Activated naive CD4-positive, alpha-beta T cell treated with anti-CD3 and anti-CD28 coated beads, Interleukin-2, amount 10 ng/mL, durations not matched to agents 7 days and 5 days (primary cell): ENCODE data around the gene BIRC3.

ENCODE experiments used
- CTCF ChIA-PET: fragments of 350-600 bp; sonication (Branson Sonifier 250); formaldehyde crosslinking; loops from one replicate; lab custom pipeline; 2021; ENCODE audit warnings: antibody characterized with exemption; lab: Charles Lee
- DNase-seq: peaks from one replicate; pipeline ENCODE4 v3.0.0-alpha.2; 2020
- H3K27ac Mint-ChIP-seq: one replicate; pipeline ENCODE4 v1.8.0; 2021; ENCODE audit warnings: mild to moderate bottlenecking, moderate library complexity, mixed read lengths
- H3K27me3 Mint-ChIP-seq: one replicate; pipeline ENCODE4 v1.8.0; 2021; ENCODE audit warnings: mild to moderate bottlenecking, mixed read lengths
- H3K36me3 Mint-ChIP-seq: one replicate; pipeline ENCODE4 v1.8.0; 2021; ENCODE audit warnings: mixed read lengths
- H3K4me1 Mint-ChIP-seq: one replicate; pipeline ENCODE4 v1.8.0; 2021; ENCODE audit warnings: mixed read lengths
- H3K4me3 Mint-ChIP-seq: one replicate; pipeline ENCODE4 v1.8.0; 2021; ENCODE audit warnings: mild to moderate bottlenecking, moderate library complexity, mixed read lengths
- H3K9me3 Mint-ChIP-seq: one replicate; pipeline ENCODE4 v1.8.0; 2021; ENCODE audit warnings: mixed read lengths

BIRC3 gene

DNA sequence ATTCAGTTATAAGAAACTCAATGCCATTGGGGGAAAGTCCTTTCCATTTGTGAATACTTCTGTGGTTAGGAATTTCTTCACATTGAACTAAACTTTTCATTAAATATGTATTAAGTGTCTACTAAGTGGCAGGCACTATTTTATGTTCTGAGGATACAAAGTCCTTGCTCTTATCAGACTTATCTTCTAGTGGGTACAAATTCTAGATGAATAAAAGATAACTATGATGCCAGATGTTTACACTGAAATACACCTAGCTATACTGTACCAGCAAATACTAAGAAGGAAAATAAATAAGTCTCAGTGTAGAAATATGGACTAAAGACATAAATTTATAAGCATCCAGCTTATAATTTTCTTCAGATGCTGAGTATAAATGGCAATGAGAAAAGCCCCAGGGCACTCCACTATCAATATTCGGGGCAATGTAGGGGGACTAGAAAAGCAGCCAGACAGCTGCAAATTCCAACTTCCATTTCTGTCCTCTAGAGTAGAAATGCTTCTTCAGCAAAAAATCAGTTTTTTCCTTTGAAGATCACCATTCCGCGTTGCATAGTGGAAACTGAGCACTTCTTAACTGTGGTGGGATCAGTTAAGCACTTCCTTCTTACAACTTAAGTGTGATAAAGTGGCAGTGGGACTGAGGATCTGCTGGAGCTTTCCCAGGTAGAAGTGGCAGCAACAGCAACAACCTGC lies 11.8 kb upstream of the BIRC3 start:
- DNase-seq: no peak
- Mint-ChIP-seq H3K27ac (peak overlapping the region; percentile 84), H3K4me3 (no peak overlapping the region), H3K4me1 (peaks cover 55% of the 10 kb centered on the region), H3K27me3 (no peaks in the 10 kb centered on the region), H3K36me3 (peaks cover 27% of the 10 kb centered on the region), H3K9me3 (peaks cover 29% of the 10 kb centered on the region)
- CTCF ChIA-PET: interaction anchor here (1.1 to 1.9 kb wide), 6 partner anchors 9 to 37 kb away, joined by 3 to 23 read pairs (median 4); no protein-coding TSS in a partner anchor

GRCh38 chr11:102306048-102306597 lies 11.2 kb upstream of the BIRC3 start:
- peaks cover 27% of the 10 kb centered on the region for H3K36me3 Mint-ChIP-seq
- H3K9me3 Mint-ChIP-seq: peaks cover 29% of the 10 kb centered on the region
- peak overlapping the region; percentile 31 for H3K4me3 Mint-ChIP-seq
- peak overlapping the region; percentile 84 for H3K27ac Mint-ChIP-seq
- H3K27me3 Mint-ChIP-seq: no peaks in the 10 kb centered on the region
- H3K4me1 Mint-ChIP-seq: peaks cover 52% of the 10 kb centered on the region
- DNase-seq: no peak
- CTCF ChIA-PET: interaction anchor here (1.1 to 1.9 kb wide), 6 partner anchors 9 to 36 kb away, joined by 3 to 23 read pairs (median 4); no protein-coding TSS in a partner anchor

DNA sequence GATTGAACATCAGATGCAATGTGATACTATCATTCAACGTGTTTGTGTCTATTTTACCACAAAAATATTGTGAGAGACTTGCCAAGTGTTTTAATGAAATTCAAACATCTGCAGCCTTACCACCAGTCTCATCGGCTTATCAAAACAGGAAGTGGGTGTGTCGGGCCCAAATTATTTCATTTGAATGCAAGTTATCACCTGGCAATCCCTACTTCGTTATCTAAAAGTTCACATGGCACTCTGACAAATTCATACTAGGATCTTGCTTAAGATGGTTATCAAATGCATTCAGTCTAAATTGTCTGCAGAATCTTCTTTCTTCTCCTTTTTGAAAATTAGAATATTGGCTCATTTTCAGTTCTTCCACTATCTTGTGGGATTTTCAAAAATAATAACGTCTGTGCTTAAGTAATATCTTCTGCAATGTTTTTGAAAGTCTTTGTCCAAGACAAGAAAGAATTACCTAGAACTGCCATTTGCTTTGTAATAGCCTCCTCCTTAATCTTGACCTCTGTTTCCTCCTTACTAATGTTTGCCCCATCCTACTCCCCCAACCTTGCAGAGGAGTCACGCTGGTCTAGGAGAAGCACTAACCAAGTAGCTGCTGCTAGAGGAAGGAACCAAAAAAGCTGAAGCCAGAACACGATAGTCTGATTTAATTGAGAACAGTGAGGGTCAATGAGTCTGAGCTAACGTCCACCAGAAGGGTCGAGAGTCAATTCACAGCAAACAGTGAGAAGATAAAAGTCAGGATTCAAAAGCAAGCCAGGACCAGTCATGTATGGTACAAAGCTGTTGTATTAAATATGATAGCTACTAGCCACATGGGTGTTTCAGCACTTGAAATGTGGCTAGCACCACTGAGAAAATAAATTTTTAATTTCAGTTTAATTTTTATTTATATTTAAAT lies 10.2 kb upstream of the BIRC3 start:
- no peaks in the 10 kb centered on the region for H3K27me3 Mint-ChIP-seq
- peaks cover 19% of the 10 kb centered on the region for H3K36me3 Mint-ChIP-seq
- peaks cover 20% of the 10 kb centered on the region for H3K9me3 Mint-ChIP-seq
- CTCF ChIA-PET: interaction anchor here (1.4 to 1.9 kb wide), 4 partner anchors 9 to 15 kb away, joined by 3 to 23 read pairs (median 6); no protein-coding TSS in a partner anchor
- peak overlapping the region; percentile 84 for H3K27ac Mint-ChIP-seq
- peak overlapping the region; percentile 31 for H3K4me3 Mint-ChIP-seq
- DNase-seq: peak; percentile 60
- H3K4me1 Mint-ChIP-seq: peaks cover 43% of the 10 kb centered on the region

- H3K27me3 Mint-ChIP-seq: no peaks in the 10 kb centered on the region
- no peak overlapping the region for H3K4me3 Mint-ChIP-seq
- peaks cover 48% of the 10 kb centered on the region for H3K4me1 Mint-ChIP-seq
- no peak for DNase-seq
- H3K36me3 Mint-ChIP-seq: peaks cover 19% of the 10 kb centered on the region
- H3K9me3 Mint-ChIP-seq: peaks cover 20% of the 10 kb centered on the region
- H3K27ac Mint-ChIP-seq: no peak overlapping the region
- CTCF ChIA-PET: interaction anchor here (1.9 kb wide), 1 partner anchor 13 kb away, joined by 9 read pairs; no protein-coding TSS in a partner anchor
These were observed 9.6 kb upstream of the BIRC3 start for GRCh38 chr11:102307727-102308038.

GRCh38 chr11:102309621-102310541 lies 7.4 kb upstream of the BIRC3 start:
- peaks cover 5% of the 10 kb centered on the region for H3K9me3 Mint-ChIP-seq
- no peak overlapping the region for H3K27ac Mint-ChIP-seq
- H3K4me3 Mint-ChIP-seq: no peak overlapping the region
- no peaks in the 10 kb centered on the region for H3K27me3 Mint-ChIP-seq
- peaks cover 57% of the 10 kb centered on the region for H3K4me1 Mint-ChIP-seq
- CTCF ChIA-PET: interaction anchor here (1.4 kb wide), 2 partner anchors 16 to 20 kb away, joined by 3 to 10 read pairs; no protein-coding TSS in a partner anchor
- DNase-seq: no peak
- H3K36me3 Mint-ChIP-seq: peaks cover 3% of the 10 kb centered on the region

DNA sequence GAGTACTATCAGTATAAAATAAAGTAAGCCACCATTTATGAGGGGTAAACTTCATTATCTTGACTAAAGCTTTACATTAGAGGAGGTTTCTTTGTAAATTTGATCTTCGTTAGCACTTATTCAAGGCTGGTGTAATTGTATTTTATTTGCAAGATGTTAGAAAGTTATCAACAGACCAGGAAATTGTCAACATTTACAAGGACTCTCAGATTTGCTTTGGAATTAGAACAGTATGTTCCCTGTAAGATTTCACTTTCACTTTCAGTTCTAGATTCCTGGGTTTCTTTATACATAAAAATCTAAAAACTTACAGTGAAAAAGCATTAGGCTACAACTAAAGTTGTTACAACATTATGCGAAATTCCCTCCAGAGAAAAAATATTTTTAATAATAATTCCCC lies 4.6 kb upstream of the BIRC3 start:
- peaks cover 50% of the 10 kb centered on the region for H3K4me1 Mint-ChIP-seq
- H3K27me3 Mint-ChIP-seq: no peaks in the 10 kb centered on the region
- H3K9me3 Mint-ChIP-seq: peaks cover 5% of the 10 kb centered on the region
- H3K4me3 Mint-ChIP-seq: no peak overlapping the region
- DNase-seq: no peak
- peak overlapping the region; percentile 40 for H3K27ac Mint-ChIP-seq
- CTCF ChIA-PET: interaction anchor here (4.8 kb wide), 1 partner anchor 18 kb away, joined by 34 read pairs; no protein-coding TSS in a partner anchor
- H3K36me3 Mint-ChIP-seq: peaks cover 6% of the 10 kb centered on the region

DNA sequence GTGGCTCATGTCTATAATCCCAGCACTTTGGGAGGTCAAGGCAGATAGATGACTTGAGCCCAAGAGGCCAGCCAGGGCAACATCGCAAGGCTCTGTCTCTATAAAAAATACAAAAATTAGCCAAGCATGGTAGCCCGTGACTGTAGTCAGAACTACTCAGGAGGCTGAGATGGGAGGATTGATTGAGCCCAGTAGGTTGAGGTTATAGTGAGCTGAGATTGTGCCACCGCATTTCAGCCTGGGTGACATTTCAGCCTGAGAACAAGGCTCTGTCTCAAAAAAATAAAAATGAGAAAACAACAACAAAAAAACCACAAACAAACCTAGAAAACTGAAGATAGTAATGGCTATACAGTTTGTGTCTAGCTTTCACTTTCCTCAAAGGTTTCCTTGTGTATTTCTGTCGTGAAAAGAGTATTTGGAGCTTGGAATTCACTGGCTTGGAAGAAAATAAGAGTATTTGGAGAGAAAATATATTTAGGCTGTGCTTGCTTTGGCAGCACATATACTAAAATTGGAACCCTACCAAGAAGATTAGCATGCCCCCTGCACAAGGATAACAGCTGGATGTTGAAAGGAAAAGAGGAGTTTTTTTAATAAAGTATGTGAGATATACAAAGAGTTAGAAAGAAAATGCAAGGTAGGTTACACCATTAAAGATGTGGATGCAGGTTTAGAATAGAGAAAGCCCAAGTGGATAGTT lies 3.9 kb upstream of the BIRC3 start:
- peak overlapping the region; percentile 10 for H3K4me3 Mint-ChIP-seq
- H3K9me3 Mint-ChIP-seq: peaks cover 5% of the 10 kb centered on the region
- peaks cover 8% of the 10 kb centered on the region for H3K36me3 Mint-ChIP-seq
- peaks cover 52% of the 10 kb centered on the region for H3K4me1 Mint-ChIP-seq
- CTCF ChIA-PET: interaction anchor here (4.8 kb wide), 1 partner anchor 19 kb away, joined by 34 read pairs; no protein-coding TSS in a partner anchor
- no peaks in the 10 kb centered on the region for H3K27me3 Mint-ChIP-seq
- peak overlapping the region; percentile 73 for H3K27ac Mint-ChIP-seq
- no peak for DNase-seq

GRCh38 chr11:102314784-102315183 lies 2.5 kb upstream of the BIRC3 start:
- no peak for DNase-seq
- Mint-ChIP-seq H3K4me3 (no peak overlapping the region), H3K4me1 (peaks cover 62% of the 10 kb centered on the region), H3K9me3 (peaks cover 2% of the 10 kb centered on the region), H3K36me3 (peaks cover 16% of the 10 kb centered on the region), H3K27me3 (no peaks in the 10 kb centered on the region), H3K27ac (peak overlapping the region; percentile 7)
- CTCF ChIA-PET: interaction anchor here (1.0 to 4.8 kb wide), 3 partner anchors 9 to 25 kb away, joined by 3 to 34 read pairs (median 5); no protein-coding TSS in a partner anchor

- peaks cover 23% of the 10 kb centered on the region for H3K36me3 Mint-ChIP-seq
- H3K4me1 Mint-ChIP-seq: peaks cover 72% of the 10 kb centered on the region
- no peaks in the 10 kb centered on the region for H3K27me3 Mint-ChIP-seq
- CTCF ChIA-PET: interaction anchor here (0.8 to 1.9 kb wide), 6 partner anchors 8 to 28 kb away, joined by 3 to 9 read pairs (median 4); no protein-coding TSS in a partner anchor
- H3K9me3 Mint-ChIP-seq: no peaks in the 10 kb centered on the region
- H3K4me3 Mint-ChIP-seq: peak overlapping the region; percentile 38
- DNase-seq: no peak
- peak overlapping the region; percentile 97 for H3K27ac Mint-ChIP-seq
These were observed 859 bp upstream of the BIRC3 start for GRCh38 chr11:102316346-102316904.

- H3K27me3 Mint-ChIP-seq: no peaks in the 10 kb centered on the region
- no peaks in the 10 kb centered on the region for H3K9me3 Mint-ChIP-seq
- CTCF ChIA-PET: interaction anchor here (0.9 to 5.0 kb wide), 7 partner anchors 17 to 158 kb away, joined by 3 to 47 read pairs (median 8); no protein-coding TSS in a partner anchor
- no peak for DNase-seq
- peak overlapping the region; percentile 87 for H3K4me3 Mint-ChIP-seq
- H3K27ac Mint-ChIP-seq: peak overlapping the region; percentile 97
- peaks cover 79% of the 10 kb centered on the region for H3K4me1 Mint-ChIP-seq
- H3K36me3 Mint-ChIP-seq: peaks cover 34% of the 10 kb centered on the region
These were observed 452 bp downstream of the BIRC3 start for GRCh38 chr11:102317768-102318103.

DNA sequence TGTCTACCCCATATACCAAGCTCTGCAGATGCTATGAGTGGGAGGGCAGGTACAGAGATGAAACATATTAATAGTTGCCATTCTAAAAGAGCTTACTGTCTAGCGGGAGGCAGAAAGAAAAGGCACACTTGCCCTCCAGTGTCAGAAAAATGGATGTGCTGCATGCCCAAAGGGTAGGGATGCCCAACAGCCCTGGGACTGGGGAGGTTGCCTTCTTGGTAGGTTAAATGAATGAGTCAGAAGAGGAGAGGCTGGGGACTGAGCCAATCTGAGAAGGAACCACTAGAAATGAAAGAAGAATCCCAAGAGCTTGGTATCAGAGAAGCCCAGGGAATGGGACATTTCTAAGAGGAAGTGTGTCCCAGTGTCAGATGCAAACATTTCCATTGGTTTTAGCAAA lies 1.2 kb downstream of the BIRC3 start:
- peak; percentile 65 for DNase-seq
- CTCF ChIA-PET: interaction anchor here (0.6 to 5.0 kb wide), 10 partner anchors 14 to 158 kb away, joined by 3 to 47 read pairs (median 6); no protein-coding TSS in a partner anchor
- peaks cover 37% of the 10 kb centered on the region for H3K36me3 Mint-ChIP-seq
- H3K4me1 Mint-ChIP-seq: peaks cover 75% of the 10 kb centered on the region
- peak overlapping the region; percentile 97 for H3K27ac Mint-ChIP-seq
- H3K4me3 Mint-ChIP-seq: peak overlapping the region; percentile 87
- H3K27me3 Mint-ChIP-seq: no peaks in the 10 kb centered on the region
- no peaks in the 10 kb centered on the region for H3K9me3 Mint-ChIP-seq

- Mint-ChIP-seq H3K9me3 (no peaks in the 10 kb centered on the region), H3K36me3 (peaks cover 43% of the 10 kb centered on the region), H3K27me3 (no peaks in the 10 kb centered on the region), H3K4me1 (peaks cover 73% of the 10 kb centered on the region), H3K27ac (peak overlapping the region; percentile 97), H3K4me3 (peak overlapping the region; percentile 87)
- CTCF ChIA-PET: interaction anchor here (1.5 to 5.0 kb wide), 5 partner anchors 15 to 30 kb away, joined by 3 to 32 read pairs (median 12); no protein-coding TSS in a partner anchor
- no peak for DNase-seq
These were observed 2.3 kb downstream of the BIRC3 start for GRCh38 chr11:102319544-102319943.
